GM19193 (cell line): Measurements from ENCODE around the gene DNAH1.

Experiments used
- POLR2A ChIP-seq: IDR thresholded peaks from 4 replicates; pipeline ENCODE4 v1.6.1; 2011; ENCODE audit not compliant: insufficient read depth, insufficient read length; ENCODE audit errors: extremely low read depth

The DNAH1 gene

GRCh38 chr3:52289747-52290595 lies 26.1 kb upstream of the DNAH1 start:
- TF ChIP-seq POLR2A, result no peak

GRCh38 chr3:52290596-52291507 lies 25.3 kb upstream of the DNAH1 start:
- TF ChIP-seq POLR2A, result no peak

GRCh38 chr3:52291508-52292181 lies 24.5 kb upstream of the DNAH1 start:
- TF ChIP-seq POLR2A, result no peak

- TF ChIP-seq POLR2A, result no peak
Measured at GRCh38 chr3:52292247-52293065, 23.7 kb upstream of the DNAH1 start.

GRCh38 chr3:52293491-52294319 lies 22.4 kb upstream of the DNAH1 start:
- no peak for TF ChIP-seq POLR2A

- TF ChIP-seq POLR2A, result no peak
Measured at GRCh38 chr3:52294320-52295150, 21.6 kb upstream of the DNAH1 start.

GRCh38 chr3:52295671-52296208 lies 20.4 kb upstream of the DNAH1 start:
- TF ChIP-seq POLR2A, result no peak

GRCh38 chr3:52297242-52298148 lies 18.6 kb upstream of the DNAH1 start:
- TF ChIP-seq POLR2A, result no peak

GRCh38 chr3:52298149-52299098 lies 17.7 kb upstream of the DNAH1 start:
- no peak for TF ChIP-seq POLR2A

- TF ChIP-seq POLR2A, result no peak
Measured at GRCh38 chr3:52299247-52299878, 16.8 kb upstream of the DNAH1 start.
